HG03175 (cell line): Measurements from ENCODE around the gene PIGQ.

Source experiments
- ATAC-seq: cut with Tn5 transposase; IDR thresholded peaks from one replicate; pipeline ENCODE4 v1.9.1; 2021; ENCODE audit warnings: mild to moderate bottlenecking, moderate library complexity; ENCODE audit not compliant: unreplicated experiment

Gene PIGQ

GRCh38 chr16:598823-599739 is 29.3 kb downstream of the PIGQ start:
- ATAC-seq: no peak

GRCh38 chr16:600781-601180 is 31.0 kb downstream of the PIGQ start:
- ATAC-seq: no peak

- no peak for ATAC-seq
Measured at GRCh38 chr16:603933-604332, 34.2 kb downstream of the PIGQ start.

- ATAC-seq: no peak
Measured at GRCh38 chr16:606656-607307, 37.0 kb downstream of the PIGQ start.

GRCh38 chr16:608019-608418 is 38.3 kb downstream of the PIGQ start:
- ATAC-seq: no peak

DNA sequence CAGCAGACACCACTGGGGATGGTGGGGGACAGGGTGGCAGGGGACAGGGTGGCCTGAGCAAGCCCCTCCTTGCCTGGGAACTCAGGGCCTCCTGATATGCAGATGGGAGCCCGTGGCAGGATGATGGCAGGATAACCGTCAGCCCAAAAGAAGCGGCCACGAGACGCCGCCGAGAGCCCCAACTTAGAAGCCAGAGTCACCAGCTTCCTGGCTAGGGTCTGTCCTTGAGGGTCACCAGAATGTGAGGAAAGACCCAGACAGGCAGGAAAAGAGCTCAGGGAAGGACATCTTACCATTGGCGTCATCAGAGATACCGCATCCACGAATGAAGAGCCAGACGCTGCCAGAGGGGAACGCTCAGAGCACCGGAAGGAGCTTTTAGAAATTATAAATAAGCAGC is 39.5 kb downstream of the PIGQ start:
- no peak for ATAC-seq

DNA sequence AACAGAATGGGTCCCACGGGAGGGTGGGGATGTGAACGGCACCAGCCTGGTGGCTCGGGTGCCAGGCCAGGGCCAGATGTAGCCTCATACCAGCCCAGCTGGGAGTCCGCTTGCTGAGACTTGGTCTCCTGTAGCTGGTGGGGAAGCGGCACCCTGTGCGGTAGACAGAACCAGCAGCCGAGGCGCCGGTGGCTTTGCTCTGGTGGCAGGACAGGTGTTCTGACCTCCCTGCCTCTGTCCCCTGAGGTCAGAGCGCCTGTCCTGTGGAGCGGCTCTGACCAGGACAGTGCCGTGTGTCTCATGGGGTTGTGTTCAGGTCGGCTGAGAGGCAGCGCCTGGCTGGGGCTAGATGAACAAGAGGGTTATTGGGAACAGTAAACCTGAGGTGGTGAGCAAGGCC is 40.2 kb downstream of the PIGQ start:
- no peak for ATAC-seq

DNA sequence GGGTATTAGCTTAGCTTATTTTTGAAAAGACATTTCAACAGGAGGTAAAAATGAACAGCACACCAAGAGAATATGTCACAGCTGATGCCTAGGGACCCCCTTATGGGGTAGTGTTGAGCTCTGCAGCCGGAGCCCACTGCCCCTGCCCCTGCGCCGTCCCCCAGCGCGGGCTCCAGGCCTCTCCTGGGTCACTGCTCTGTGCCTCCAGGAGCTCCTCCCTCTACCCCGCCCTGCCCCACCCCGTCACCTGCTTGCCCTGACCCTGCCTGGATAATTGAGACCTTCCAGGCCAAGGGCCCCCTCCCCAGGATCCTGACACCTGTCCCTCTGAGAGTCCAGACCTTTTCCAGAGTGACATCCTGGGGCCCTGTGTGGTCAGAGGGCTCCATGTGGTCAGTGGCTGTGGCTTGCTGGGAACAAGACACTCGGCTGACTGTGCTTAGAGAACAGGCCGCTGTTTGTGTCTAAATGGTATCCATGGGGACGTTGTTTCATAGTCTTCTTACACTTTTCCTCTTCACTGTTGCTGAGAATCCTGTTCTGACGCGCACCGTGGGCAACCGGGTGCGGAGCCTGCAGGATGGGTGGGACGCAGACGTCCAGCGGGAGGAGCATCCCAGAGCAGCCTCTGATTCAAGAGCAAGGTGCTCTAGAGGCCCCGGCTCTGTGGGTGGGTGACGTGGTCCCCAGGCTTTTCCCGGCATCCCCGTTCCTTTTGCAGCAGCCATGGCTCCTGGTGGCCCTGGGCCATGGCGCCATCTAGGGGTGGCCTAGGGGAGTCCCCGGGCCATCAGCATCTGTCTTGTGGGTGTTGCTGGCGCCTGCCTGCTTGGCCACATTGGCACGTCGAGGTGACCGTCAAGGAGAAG is 41.0 kb downstream of the PIGQ start:
- ATAC-seq: no peak

- ATAC-seq: no peak
Measured at GRCh38 chr16:615122-615521, 45.4 kb downstream of the PIGQ start.

- no peak for ATAC-seq
Measured at GRCh38 chr16:616733-617586, 47.2 kb downstream of the PIGQ start.

GRCh38 chr16:617855-618254 is 48.1 kb downstream of the PIGQ start:
- no peak for ATAC-seq

GRCh38 chr16:619476-620100 is 49.8 kb downstream of the PIGQ start:
- no peak for ATAC-seq

DNA sequence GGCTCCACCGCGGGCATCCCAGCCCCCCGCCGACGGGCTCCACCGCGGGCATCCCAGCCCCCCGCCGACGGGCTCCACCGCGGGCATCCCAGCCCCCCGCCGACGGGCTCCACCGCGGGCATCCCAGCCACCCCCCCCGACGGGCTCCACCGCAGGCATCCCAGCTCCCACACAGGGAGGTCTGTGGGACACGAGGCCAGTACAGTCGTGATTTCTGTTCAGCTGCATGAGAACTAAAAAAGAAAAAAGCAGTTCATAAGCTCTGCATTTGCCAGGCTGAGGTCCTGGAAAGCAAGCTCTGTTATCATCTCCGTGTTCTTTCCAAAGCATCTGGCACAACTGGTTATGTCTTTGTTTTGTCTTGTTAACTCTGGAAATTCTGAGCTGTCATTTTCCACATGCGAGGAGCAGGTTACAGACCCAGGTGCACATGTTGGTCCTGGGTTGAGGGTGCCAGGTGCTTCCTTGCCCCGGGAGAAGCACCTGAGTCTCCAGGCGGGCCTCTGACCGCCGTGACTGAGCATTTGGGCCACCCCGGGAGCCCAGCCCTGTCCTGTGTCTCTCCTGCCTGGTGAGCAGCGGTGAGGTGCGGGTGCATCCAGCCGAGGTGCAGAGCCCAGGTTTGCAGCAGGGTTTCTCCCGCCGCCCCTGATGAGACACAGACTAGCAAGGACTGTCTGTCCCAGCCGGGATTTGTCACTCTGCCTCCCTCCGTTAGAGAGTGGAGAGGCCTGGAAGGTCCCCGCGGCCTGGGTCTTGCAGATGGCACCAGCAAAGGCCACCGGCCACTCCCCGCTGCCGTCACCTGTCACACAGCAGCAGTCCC is 51.1 kb downstream of the PIGQ start:
- no peak for ATAC-seq

- no peak for ATAC-seq
Measured at GRCh38 chr16:621526-622105, 51.8 kb downstream of the PIGQ start.

DNA sequence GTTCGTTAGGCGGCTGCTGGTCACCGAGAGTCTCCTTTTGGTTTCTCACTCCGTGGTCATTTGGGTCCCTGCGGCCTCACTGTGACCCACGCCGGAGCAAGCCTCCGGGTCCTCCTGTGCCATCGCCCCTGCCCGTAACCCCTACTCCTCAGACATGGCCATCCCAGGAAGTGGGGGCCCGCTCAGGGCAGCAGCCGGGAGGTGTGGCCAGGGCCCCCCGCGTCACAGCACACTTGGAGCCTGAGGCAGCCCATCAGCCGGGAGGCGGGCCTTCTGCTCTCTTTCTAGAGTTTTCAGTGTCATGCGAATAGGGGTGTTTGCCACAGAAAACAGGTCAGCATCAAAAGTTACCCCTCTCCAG is 53.1 kb downstream of the PIGQ start:
- no peak for ATAC-seq

DNA sequence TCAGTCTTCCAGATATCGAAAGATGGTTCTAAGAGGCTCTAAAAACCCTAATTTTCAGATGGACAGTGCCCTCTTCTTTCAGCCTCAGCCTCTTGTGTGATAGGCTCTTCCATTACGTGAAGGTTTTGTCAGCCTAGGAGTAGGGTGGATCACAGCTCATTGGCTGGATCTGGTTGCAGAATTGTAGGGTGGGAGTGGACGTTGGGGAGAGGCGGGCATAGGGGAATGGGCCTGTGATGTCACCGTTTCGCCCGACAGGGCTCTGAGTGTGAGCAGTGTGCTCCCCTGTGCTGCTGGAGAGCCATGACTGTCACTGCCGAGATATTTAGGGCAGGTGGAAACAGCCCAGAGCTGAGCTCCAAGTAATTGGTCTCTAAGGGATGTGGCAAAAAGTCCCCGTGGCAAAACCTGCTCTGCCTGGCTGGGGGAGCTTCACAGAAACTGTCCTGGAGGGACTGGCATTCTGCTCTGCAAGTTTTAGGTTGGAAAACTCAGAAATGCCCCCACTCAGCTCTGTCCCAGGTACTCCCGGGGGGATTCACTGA is 54.8 kb downstream of the PIGQ start:
- no peak for ATAC-seq

DNA sequence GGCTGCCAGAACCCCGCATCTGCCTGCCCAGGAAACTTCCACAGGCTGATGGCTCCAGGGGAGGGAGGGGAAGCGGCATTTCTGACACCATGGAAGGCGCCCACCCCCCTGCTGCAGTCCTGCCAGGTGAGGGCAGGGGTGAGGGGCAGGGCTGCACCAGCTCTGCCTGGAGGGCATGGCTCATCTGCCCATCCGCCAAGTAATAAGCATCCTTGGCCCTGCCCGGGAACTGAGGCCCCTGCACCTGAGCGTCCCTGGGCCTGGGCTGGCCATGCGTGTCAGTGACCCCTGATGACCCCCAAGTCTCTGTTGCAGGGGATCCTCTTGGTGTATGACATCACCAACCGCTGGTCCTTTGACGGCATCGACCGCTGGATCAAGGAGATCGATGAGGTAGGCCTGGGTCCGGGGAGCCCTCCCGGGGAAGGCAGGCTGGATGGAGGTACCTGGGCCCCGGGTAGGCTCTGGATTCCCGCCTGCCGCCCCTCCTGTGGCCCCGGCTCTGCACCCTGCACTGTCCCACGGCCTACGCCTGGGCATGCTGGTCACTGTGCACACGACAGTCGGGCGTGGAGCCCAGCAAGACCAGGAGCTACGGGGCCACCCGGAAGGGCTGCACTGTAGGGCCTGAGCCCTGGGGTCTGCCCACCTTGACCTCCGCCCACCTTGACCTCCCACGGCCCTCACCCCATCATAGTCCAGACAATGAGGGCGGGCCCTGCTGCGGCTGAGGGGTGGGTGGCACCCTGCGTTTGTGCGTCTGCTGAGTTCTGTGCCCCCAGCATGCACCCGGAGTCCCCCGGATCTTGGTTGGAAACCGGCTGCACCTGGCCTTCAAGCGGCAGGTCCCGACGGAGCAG is 55.6 kb downstream of the PIGQ start:
- no peak for ATAC-seq
